Sigmoid colon (tissue), 3 donors: ENCODE results near the gene DPY19L2.
"Not testable (repeated sequence)": the region's sequence is repeated elsewhere in the genome, so short reads cannot be mapped to it uniquely, and the experiment has no call there.

Experiments used
- POLR2A ChIP-seq, 2 donors: fragments of 450-650 bp; IDR thresholded peaks; one replicate each; pipeline ENCODE4 v1.6.1; 2016; ENCODE audit warnings: antibody characterized with exemption in 2 of 2, mild to moderate bottlenecking in 2 of 2, moderate library complexity in 2 of 2
- TF ChIP-seq, protein P1 (sequence below), 4 experiments: fragments of 450-650 bp in 3 of 4; fragments of 200-600 bp in 1 of 4; IDR thresholded peaks; one replicate each; pipeline ENCODE4 v1.5.1; 2016 to 2019; ENCODE audit warnings: antibody characterized with exemption in 4 of 4, mild to moderate bottlenecking in 3 of 4, moderate library complexity in 2 of 4

GRCh38 chr12:63649517-63649916, 18.8 kb downstream of the DPY19L2 start:
- not testable (repeated sequence) for TF ChIP-seq POLR2A (IDR thresholded peaks at IDR 0.05)
- TF ChIP-seq, protein P1, sequence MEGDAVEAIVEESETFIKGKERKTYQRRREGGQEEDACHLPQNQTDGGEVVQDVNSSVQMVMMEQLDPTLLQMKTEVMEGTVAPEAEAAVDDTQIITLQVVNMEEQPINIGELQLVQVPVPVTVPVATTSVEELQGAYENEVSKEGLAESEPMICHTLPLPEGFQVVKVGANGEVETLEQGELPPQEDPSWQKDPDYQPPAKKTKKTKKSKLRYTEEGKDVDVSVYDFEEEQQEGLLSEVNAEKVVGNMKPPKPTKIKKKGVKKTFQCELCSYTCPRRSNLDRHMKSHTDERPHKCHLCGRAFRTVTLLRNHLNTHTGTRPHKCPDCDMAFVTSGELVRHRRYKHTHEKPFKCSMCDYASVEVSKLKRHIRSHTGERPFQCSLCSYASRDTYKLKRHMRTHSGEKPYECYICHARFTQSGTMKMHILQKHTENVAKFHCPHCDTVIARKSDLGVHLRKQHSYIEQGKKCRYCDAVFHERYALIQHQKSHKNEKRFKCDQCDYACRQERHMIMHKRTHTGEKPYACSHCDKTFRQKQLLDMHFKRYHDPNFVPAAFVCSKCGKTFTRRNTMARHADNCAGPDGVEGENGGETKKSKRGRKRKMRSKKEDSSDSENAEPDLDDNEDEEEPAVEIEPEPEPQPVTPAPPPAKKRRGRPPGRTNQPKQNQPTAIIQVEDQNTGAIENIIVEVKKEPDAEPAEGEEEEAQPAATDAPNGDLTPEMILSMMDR (IDR thresholded peaks at IDR 0.05), result not testable (repeated sequence)
